22Rv1 (cell line): ENCODE measurements around the gene LRRC70.

Experiments used
- H3K27ac ChIP-seq: fragments of 450-650 bp; 2 replicates; pipeline ENCODE4 v1.5.1; 2017
- CTCF ChIP-seq: fragments of 450-650 bp; IDR thresholded peaks from 2 replicates; pipeline ENCODE4 v1.5.1; 2017; ENCODE audit warnings: mild to moderate bottlenecking
- ZFX ChIP-seq: fragments of 450-650 bp; IDR thresholded peaks from 2 replicates; pipeline ENCODE4 v1.6.1; 2017; ENCODE audit warnings: antibody characterized with exemption, borderline replicate concordance

Gene LRRC70

DNA sequence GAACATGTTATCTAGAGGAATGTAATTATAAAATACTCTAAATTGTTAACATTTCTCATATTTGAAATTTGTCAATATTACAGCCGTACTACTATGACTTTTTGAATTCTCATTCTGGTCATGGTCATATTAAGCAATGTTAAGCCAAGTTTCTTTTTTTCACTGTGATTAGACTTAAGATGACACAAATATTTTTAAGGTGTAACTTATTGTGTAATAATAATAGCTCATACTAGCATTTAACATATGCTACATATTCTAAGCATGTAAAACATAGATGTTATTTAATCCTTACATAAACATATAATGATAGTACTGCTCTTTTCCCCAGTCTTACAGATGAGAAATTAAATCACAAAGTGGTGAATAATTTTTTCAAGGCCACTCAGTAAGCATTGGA is 35.9 kb upstream of the LRRC70 start:
- H3K27ac ChIP-seq, result no peak overlapping the region
- no peak for TF ChIP-seq ZFX
- TF ChIP-seq CTCF, result no peak

DNA sequence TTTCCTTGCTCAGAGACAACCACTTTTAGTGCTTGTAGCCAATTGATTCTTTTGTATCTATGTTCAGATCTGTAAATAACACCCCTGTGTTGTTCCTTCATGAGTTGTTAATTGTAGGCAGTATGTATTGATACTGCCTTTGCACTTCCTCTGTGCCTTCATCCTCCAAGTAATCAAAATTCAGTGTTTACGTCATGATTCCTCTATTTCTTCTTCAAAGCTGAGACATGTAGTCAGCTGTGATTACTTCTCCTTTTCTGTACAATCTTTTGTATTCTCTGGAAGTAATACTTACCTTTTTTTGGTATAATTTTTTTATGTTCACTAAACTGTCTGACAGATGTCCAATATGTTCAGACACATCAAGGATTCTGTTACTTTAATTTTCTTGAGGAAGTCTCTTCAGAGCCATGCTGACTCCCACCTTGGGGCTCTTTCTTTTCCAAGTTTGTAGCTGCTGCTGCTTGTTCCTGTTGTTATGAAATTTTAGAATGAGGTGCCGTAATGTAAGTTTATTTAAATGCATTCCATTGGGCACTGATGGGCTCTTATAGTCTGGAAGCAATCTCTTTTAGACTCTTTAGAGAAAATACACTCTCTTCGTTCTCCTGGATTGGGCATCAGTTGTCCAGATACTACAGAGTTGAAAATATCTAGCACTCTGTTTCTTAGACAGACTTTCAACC is 30.5 kb upstream of the LRRC70 start:
- TF ChIP-seq ZFX (no peak), CTCF (no peak)
- H3K27ac ChIP-seq, result no peak overlapping the region

DNA sequence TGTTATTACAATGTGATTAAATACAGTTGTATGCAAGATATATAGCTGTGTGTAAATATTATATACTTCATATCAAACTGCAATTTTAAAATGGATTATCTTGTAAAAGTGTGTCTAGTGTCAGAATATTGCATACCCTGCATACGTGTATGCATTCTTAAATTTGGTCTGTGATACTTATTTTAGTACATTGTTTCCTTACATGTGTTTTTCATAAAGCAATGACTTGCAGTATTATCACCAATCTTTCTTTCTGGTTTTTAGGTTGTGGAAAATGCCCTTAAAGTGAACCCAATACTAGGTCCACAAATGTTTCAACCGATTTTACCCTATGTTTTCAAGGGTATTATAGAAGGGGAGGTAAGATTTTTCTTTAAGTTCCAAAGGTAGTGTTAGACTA is 28.5 kb upstream of the LRRC70 start:
- H3K27ac ChIP-seq, result no peak overlapping the region
- TF ChIP-seq CTCF (no peak), ZFX (no peak)

GRCh38 chr5:62555930-62556329 is 22.7 kb upstream of the LRRC70 start:
- no peak for TF ChIP-seq CTCF
- no peak for TF ChIP-seq ZFX
- no peak overlapping the region for H3K27ac ChIP-seq

DNA sequence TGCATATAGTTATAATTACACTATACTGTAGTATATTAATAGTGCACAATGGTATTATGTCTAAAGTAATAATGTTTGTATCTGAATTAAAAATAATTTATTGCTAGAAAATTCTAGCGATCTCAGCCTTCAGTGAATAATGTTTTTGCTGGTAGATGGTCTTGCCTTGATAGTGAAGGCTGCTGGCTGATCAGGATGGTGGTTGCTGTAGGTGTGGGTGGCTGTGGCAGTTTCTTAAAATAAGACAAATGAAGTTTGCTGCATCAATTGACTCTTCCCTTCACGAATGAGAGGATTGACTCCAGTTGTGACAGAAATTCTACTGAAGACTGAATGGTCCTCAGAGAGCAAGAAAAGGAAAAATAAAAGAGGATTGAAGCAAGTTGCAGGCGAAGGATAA is 19.7 kb upstream of the LRRC70 start:
- no peak overlapping the region for H3K27ac ChIP-seq

DNA sequence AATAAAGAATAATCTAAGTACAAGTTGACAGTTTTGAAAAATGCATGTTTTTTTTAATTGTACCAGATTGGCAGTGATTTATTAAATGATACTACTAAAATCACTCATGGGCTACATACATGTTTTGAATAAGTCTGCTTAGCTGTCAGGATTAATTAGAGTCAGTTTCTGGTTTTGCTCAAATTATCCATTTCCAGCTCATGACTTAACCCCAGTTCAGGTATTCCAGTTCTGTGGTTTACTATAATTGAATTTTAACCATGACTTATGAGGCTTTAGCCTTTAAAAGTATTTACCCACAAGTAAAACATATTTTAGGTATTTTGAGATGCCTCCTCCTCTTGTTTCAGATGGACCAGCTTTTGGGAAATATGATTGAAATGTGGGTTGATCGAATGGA is 17.8 kb upstream of the LRRC70 start:
- TF ChIP-seq ZFX, result no peak
- TF ChIP-seq CTCF, result no peak
- no peak overlapping the region for H3K27ac ChIP-seq

More for the DNA sequence above, 19.7 kb upstream of the LRRC70 start:
- TF ChIP-seq ZFX, result no peak
- TF ChIP-seq CTCF, result no peak

DNA sequence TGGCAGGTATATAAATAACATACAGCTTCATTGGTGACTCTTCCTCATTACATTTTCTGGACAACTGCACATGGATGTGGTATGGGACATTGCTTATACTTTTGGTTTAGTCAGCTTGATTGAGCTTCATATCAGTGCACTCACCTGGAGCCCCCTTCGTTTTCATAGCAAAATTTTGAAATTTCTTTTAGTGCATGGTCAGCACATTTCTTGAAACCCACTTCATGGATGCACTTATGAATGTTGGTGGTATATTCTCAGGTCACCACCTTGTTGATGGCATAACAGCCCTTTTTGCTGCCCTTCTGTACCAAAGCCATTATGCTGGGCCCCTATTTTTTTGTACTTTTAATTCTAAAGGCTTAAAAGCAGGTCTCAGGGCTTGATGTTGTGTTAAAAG is 16.7 kb upstream of the LRRC70 start:
- TF ChIP-seq ZFX (no peak), CTCF (no peak)
- no peak overlapping the region for H3K27ac ChIP-seq
